ENCODE measurements around the gene PRR15L.

- TF ChIP-seq CTCF (IDR thresholded peaks at IDR 0.05) (no peak), POLR2A (IDR thresholded peaks at IDR 0.05) (no peak)
Measured at GRCh38 chr17:47934856-47935255, 22.8 kb downstream of the PRR15L start.

Measured in heart left ventricle (tissue), 13 donors.